CD4-positive, alpha-beta T cell (primary cell): ENCODE data around the gene ANKH. TPM values are rescaled to one million over a fixed set of nuclear protein-coding genes. Genes with fewer than 3 reads are reported as not detected.

Experiments
- ATAC-seq: fragments of 200-7000 bp; cut with Tn5 transposase; one replicate; pipeline ENCODE4 v1.10.0; 2022; ENCODE audit warnings: mild to moderate bottlenecking; ENCODE audit not compliant: poor library complexity
- CTCF ChIA-PET: fragments of 350-600 bp; sonication (Branson Sonifier 250); formaldehyde crosslinking; loops from one replicate; lab custom pipeline; 2021; ENCODE audit warnings: antibody characterized with exemption, inconsistent platforms; lab: Charles Lee
- POLR2A ChIA-PET: fragments of 350-600 bp; sonication (Branson Sonifier 250); formaldehyde crosslinking; loops from one replicate; lab custom pipeline; 2021; ENCODE audit warnings: antibody characterized with exemption, inconsistent platforms; lab: Charles Lee
- DNase-seq, 14 experiments: peaks; one replicate each; pipeline ENCODE4 v3.0.0-alpha.2; 2013 to 2020; ENCODE audit warnings: mixed read lengths in 2 of 14
- H3K27ac ChIP-seq, 2 donors: one replicate each; pipeline versions ENCODE4 v1.5.1 to v1.7.0; 2013; ENCODE audit warnings: low read length in 2 of 2, low read depth in 1 of 2, mild to moderate bottlenecking in 1 of 2
- H3K27me3 ChIP-seq, 2 experiments: 1 replicate in 1 of 2; 2 replicates in 1 of 2; pipeline versions ENCODE4 v1.6.1 to v1.7.0; 2013; ENCODE audit warnings: low read length in 2 of 2, control low read depth in 1 of 2, mild to moderate bottlenecking in 1 of 2, moderate library complexity in 1 of 2; ENCODE audit not compliant: insufficient read depth in 2 of 2, control insufficient read depth in 1 of 2
- H3K36me3 ChIP-seq: one replicate; pipeline ENCODE4 v1.6.1; 2013; ENCODE audit warnings: low read length, control low read depth; ENCODE audit not compliant: insufficient read depth
- H3K4me1 ChIP-seq: one replicate; pipeline ENCODE4 v1.6.1; 2013; ENCODE audit warnings: low read length, control low read depth; ENCODE audit not compliant: insufficient read depth
- H3K4me3 ChIP-seq: one replicate; pipeline ENCODE4 v1.5.1; 2013; ENCODE audit warnings: mild to moderate bottlenecking, low read length, moderate library complexity
- H3K9me3 ChIP-seq, 2 experiments: 1 replicate in 1 of 2; 2 replicates in 1 of 2; pipeline versions ENCODE4 v1.6.1 to v1.7.0; 2013; ENCODE audit warnings: low read length in 2 of 2, mild to moderate bottlenecking in 2 of 2, control low read depth in 1 of 2, moderate library complexity in 1 of 2; ENCODE audit not compliant: control insufficient read depth in 1 of 2, insufficient read depth in 1 of 2
- H3K27ac Mint-ChIP-seq: one replicate; pipeline ENCODE4 v1.8.0; 2020; ENCODE audit warnings: mixed read lengths
- H3K27me3 Mint-ChIP-seq: one replicate; pipeline ENCODE4 v1.8.0; 2021; ENCODE audit warnings: mixed read lengths
- H3K36me3 Mint-ChIP-seq: one replicate; pipeline ENCODE4 v1.8.0; 2021; ENCODE audit warnings: low read depth, mixed read lengths
- H3K4me1 Mint-ChIP-seq: one replicate; pipeline ENCODE4 v1.8.0; 2021; ENCODE audit warnings: low read depth, mixed read lengths
- H3K4me3 Mint-ChIP-seq: one replicate; pipeline ENCODE4 v1.8.0; 2020; ENCODE audit warnings: mild to moderate bottlenecking, mixed read lengths
- H3K9me3 Mint-ChIP-seq: one replicate; pipeline ENCODE4 v1.8.0; 2020; ENCODE audit warnings: mixed read lengths
- intact Hi-C, 2 experiments: fragments of 100-400 bp; cut with DNase I in 1 of 2; cut with micrococcal nuclease in 1 of 2; formaldehyde crosslinking; loops; one replicate each; pipeline versions ENCODE4 v1.15.1 to v1.9.0; 2023 to 2025; cut with DNase I, micrococcal nuclease
- total RNA-seq, 174 experiments: library from RNA in 2 of 174; stranded (reverse) in 2 of 174; gene quantifications; one replicate each; pipeline ENCODE4 v1.2.3 and lab custom pipeline; 2021 to 2026
- TF ChIP-seq, protein P1 (sequence below): fragments of 200-600 bp; IDR thresholded peaks from one replicate; pipeline ENCODE4 v1.8.0; 2022; ENCODE audit warnings: antibody characterized with exemption, mild to moderate bottlenecking

The ANKH gene
- total RNA-seq, 2 experiments from 2014 or later = 69.5 to 72.3 TPM

DNA sequence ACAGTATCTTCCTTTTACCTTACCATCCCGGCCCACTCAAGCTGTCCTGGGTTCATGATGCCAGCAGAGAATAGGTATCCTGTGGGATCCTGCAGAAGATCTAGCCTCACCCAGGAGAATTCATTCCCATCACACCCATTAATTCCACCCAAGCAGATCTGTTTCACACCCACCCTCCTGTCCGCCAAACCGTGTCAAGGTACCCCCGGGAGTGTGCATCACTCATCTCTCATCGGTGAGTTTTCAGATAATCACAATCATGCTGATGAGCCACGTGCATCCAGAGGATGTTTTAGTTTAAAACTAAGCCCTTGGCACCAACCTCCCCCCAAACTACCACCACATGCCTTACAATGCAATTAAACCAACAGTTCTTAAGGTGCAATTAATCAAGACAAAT is 18.8 kb downstream of the ANKH start:
- Mint-ChIP-seq H3K9me3 (no peaks in the 10 kb centered on the region), H3K27ac (no peak overlapping the region), H3K4me1 (peaks cover 59% of the 10 kb centered on the region), H3K36me3 (peaks cover 56% of the 10 kb centered on the region), H3K27me3 (no peaks in the 10 kb centered on the region), H3K4me3 (no peak overlapping the region)
- Histone ChIP-seq H3K9me3 (no peaks in the 10 kb centered on the region), H3K4me3 (no peak overlapping the region), H3K27ac (no peak overlapping the region), H3K36me3 (peaks cover 16% of the 10 kb centered on the region), H3K4me1 (peaks cover 5% of the 10 kb centered on the region), H3K27me3 (no peaks in the 10 kb centered on the region)
- DNase-seq = no peak
- TF ChIP-seq, protein P1, sequence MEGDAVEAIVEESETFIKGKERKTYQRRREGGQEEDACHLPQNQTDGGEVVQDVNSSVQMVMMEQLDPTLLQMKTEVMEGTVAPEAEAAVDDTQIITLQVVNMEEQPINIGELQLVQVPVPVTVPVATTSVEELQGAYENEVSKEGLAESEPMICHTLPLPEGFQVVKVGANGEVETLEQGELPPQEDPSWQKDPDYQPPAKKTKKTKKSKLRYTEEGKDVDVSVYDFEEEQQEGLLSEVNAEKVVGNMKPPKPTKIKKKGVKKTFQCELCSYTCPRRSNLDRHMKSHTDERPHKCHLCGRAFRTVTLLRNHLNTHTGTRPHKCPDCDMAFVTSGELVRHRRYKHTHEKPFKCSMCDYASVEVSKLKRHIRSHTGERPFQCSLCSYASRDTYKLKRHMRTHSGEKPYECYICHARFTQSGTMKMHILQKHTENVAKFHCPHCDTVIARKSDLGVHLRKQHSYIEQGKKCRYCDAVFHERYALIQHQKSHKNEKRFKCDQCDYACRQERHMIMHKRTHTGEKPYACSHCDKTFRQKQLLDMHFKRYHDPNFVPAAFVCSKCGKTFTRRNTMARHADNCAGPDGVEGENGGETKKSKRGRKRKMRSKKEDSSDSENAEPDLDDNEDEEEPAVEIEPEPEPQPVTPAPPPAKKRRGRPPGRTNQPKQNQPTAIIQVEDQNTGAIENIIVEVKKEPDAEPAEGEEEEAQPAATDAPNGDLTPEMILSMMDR = no peak
- intact Hi-C loops = loop anchor here in 1 of 2 experiments (10.0 kb wide), 1 partner anchor 708 kb away; the partner anchor contains the start of gene TRIO
- CTCF ChIA-PET = no interaction called here
- POLR2A ChIA-PET = no interaction called here
- no peak for ATAC-seq

DNA sequence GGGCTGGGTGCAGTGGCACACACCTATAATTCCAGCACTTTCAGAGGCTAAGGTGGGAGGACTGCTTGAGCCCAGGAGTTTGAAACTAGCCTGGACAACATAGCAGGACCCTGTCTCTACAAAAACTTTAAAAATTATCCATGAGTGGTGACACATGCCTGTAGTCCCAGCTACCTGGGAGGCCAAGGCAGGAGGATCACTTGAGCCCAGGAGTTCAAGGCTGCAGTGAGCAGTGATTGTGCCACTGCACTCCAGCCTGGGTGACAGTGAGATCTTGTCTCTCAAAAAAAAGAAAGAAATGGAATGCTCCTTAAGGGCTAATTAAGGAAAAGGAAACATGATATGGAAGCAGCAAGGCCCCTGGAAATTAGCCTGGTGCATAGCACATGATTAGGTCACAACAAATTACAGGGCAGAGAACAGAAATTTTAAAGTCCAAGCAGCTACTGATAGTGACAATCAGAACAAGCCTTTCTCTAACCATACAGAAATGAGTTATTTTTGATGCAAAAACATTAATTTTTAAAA is 19.5 kb downstream of the ANKH start:
- peaks cover 63% of the 10 kb centered on the region for H3K36me3 Mint-ChIP-seq
- ChIA-PET CTCF (no interaction called here), POLR2A (no interaction called here)
- Histone ChIP-seq H3K9me3 (no peaks in the 10 kb centered on the region), H3K27me3 (no peaks in the 10 kb centered on the region), H3K36me3 (peaks cover 13% of the 10 kb centered on the region), H3K4me1 (peaks cover 5% of the 10 kb centered on the region), H3K27ac (no peak overlapping the region), H3K4me3 (no peak overlapping the region)
- no peaks in the 10 kb centered on the region for H3K27me3 Mint-ChIP-seq
- H3K4me3 Mint-ChIP-seq = no peak overlapping the region
- DNase-seq = no peak
- TF ChIP-seq, protein P1 = no peak
- intact Hi-C loops = loop anchor here in 1 of 2 experiments (10.0 kb wide), 1 partner anchor 707 kb away; the partner anchor contains the start of gene TRIO
- peaks cover 52% of the 10 kb centered on the region for H3K4me1 Mint-ChIP-seq
- H3K9me3 Mint-ChIP-seq = no peaks in the 10 kb centered on the region
- H3K27ac Mint-ChIP-seq = no peak overlapping the region
- ATAC-seq = no peak

DNA sequence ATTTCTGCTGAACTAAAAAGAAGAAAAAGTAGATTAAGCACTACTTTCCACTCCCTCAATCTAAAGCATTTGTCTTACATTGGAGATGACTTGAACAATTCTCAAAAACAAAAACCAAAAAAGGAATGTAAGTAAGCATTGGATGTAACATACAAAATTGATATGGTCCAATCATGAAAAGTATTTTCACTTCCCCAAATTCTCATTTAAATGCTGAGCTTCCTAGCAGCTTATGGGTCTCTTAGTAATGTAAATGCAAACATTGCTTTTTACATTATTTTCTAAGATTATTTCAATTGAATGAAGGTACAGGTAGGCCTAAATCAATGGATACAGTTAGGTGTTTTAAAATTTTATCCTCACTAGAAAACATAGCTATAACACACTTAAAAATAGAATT is 20.0 kb downstream of the ANKH start:
- Mint-ChIP-seq H3K27ac (no peak overlapping the region), H3K36me3 (peaks cover 65% of the 10 kb centered on the region), H3K27me3 (no peaks in the 10 kb centered on the region), H3K9me3 (no peaks in the 10 kb centered on the region), H3K4me1 (peaks cover 47% of the 10 kb centered on the region), H3K4me3 (no peak overlapping the region)
- peaks cover 8% of the 10 kb centered on the region for H3K36me3 ChIP-seq
- POLR2A ChIA-PET = no interaction called here
- H3K9me3 ChIP-seq = no peaks in the 10 kb centered on the region
- intact Hi-C loops = loop anchor here in 1 of 2 experiments (10.0 kb wide), 1 partner anchor 707 kb away; the partner anchor contains the start of gene TRIO
- no peak overlapping the region for H3K4me3 ChIP-seq
- H3K27me3 ChIP-seq = no peaks in the 10 kb centered on the region
- DNase-seq (no peak), ATAC-seq (no peak)
- TF ChIP-seq, protein P1 = no peak
- CTCF ChIA-PET = no interaction called here
- peaks cover 5% of the 10 kb centered on the region for H3K4me1 ChIP-seq
- H3K27ac ChIP-seq = no peak overlapping the region
